ENCODE results near the gene HSPB8.

HSPB8 gene

DNA sequence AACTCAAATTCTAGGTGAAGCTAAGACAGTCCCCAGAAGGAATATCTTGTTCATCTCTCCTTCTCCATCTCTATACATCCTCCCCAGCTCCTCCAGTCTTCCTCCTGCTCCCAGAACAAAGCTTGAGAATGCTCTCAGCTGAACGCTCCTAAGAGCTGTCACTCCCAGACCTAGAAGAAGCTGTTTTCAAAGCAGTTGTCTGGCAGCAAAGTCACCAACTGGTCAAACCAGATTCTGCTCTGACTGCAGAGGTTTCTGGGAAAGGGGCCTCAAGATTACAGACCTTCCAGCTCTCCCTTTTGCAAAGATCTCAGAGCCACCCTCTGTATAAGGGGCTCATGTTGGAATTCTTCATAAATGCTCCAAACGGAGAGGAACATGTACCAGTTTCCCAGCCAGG is 9.6 kb upstream of the HSPB8 start:
- no peak overlapping the region for H3K4me3 ChIP-seq (ENCODE audit: low read depth, low read length)

DNA sequence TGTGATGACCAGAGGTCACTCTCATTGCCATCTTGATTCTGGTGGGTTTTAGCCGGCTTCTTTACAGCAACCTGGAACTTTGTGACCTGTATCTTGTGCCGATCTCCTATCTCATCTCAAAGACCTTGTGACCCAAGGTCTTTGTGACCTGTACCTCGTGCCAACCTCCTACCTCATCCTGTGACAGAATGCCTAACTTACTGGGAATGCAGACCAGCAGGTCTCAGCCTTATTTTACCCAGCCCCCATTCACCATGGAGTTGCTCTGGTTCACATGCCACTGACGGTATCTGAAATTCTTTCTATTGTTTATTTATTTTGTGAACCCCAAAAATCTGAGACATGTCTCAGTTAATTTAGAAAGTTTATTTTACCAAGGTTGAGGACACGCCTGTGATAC is 7.4 kb upstream of the HSPB8 start:
- H3K4me3 ChIP-seq (ENCODE audit: low read depth, low read length) = no peak overlapping the region

DNA sequence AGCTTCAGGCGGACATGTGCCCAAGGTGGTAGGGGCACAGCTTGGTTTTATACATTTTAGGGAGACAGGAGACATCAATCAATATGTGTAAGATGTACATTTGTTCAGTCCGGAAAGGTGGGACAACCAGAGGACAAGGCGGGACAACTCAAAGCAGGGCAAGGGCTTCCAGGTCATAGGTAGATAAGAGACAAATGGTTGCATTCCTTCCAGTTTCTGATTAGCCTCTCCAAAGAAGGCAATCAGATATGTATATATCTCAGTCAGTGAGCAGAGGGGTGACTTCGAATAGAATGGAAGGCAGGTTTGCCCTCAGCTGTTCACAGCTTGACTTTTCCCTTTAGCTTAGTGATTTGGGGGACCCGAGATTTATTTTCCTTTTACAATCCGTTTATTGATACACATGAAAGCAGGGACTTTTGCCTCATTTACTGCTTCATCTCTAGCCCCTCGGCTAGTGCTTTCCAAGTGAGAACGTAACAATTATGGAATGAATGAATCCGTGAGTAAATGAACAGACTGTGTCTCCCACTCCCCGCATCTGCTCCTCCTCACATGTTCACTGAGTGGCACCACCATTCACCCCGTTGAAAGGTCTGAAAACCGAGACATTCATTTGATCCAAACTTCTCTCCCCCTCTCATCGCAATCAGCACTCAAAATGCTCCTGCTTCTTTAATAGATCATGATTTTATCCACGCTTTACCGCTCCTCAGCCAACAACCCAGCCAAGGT is 6.9 kb upstream of the HSPB8 start:
- H3K4me3 ChIP-seq (ENCODE audit: low read depth, low read length) = no peak overlapping the region

DNA sequence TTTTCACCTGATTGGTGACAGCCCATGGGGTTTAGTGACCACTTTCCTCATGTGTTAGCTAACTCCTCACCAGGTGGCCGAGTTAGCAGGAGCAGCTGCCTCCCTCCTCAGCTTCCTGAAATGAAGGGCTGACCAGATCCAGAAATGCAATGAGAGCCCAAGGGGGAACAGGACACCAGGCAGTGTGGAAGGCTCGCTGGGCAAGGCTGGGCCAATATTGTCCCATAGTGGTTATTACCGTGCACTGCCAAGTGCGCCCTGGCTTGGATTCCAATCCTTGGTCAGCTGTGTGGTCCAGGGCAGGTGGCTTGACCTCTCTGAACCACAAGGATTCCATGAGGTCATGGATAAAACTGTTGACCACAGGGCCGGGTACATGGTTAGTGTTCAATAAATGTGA is 3.6 kb upstream of the HSPB8 start:
- H3K4me3 ChIP-seq (ENCODE audit: low read depth, low read length) = no peak overlapping the region

DNA sequence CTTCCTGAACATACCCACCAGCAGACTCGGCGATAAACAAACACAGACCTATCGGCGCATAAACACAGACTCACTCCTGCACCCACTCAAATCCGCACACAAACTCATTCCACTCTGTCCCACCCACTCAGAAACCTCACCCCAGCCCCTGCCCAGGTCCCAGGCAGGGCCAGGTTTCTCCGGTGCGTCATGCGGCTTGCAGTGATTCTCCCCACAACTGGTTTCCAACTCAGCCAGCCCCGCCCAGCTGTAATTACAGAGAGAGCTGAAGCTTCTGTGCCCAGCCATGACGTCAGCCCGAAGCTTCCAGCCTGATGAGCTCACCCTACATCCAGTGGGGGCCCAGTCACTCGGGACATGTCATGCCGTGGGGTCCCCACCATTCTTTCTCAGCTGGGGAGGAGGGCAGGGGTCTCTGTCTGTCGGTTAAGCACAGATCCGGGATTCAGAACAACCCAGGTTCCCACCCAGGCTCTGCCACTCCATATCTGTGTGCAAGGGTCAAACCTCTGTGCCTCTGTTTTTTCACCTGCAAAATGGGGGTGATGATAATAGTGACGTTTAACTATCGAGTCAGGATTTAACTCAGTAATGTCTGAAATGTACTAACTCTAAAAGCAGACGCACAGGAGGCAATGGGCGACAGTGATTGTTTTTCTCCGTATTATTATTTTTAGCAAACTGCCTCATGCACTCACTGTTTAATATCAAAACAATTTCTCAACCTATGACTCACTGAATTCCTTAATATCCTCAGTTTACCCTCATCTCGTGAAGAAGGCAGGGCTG is 2.3 kb upstream of the HSPB8 start:
- H3K4me3 ChIP-seq (ENCODE audit: low read depth, low read length) = no peak overlapping the region

DNA sequence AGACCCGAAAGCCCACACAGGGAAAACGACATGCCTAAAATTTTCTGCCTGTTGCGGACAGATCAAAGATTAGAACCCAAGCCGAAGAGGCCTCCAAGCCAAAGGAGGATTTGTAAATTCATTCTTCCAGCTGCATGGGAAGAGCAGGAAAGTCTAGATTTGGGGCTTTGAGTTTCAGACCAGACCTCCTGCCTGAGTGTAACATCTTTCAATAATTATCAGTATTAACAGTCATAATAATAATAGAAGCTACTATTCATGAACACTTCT is 1.7 kb upstream of the HSPB8 start:
- no peak overlapping the region for H3K4me3 ChIP-seq (ENCODE audit: low read depth, low read length)

DNA sequence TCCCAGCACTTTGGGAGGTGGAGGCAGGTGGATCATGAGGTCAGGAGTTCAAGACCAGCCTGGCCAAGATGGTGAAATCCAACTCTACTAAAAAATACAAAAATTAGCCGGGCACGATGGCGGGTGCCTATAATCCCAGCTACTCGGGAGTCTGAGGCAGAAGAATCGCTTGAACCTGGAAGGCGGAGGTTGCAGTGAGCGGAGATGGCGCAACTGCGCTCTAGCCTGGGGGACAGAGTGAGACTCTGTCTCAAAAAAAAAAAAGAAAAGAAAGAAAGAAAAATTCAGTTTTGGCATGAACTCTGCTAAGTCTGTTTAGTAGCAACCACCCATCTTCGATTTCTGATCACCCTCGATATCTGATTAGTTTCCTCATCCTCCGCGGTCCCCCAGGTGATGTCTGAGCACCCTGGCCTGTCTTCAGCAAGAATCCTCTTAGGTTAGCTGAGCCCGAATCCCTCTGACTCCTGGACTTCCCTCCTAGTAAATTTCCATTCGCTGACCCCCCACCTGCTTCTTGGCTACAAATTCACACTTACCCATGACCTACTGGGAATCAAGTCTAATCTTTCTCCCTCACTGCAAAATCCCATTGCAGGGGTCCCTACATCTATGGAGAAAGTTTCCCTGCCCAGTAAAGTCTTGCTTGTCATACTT is 879 bp upstream of the HSPB8 start:
- H3K4me3 ChIP-seq (ENCODE audit: low read depth, low read length) = no peak overlapping the region

DNA sequence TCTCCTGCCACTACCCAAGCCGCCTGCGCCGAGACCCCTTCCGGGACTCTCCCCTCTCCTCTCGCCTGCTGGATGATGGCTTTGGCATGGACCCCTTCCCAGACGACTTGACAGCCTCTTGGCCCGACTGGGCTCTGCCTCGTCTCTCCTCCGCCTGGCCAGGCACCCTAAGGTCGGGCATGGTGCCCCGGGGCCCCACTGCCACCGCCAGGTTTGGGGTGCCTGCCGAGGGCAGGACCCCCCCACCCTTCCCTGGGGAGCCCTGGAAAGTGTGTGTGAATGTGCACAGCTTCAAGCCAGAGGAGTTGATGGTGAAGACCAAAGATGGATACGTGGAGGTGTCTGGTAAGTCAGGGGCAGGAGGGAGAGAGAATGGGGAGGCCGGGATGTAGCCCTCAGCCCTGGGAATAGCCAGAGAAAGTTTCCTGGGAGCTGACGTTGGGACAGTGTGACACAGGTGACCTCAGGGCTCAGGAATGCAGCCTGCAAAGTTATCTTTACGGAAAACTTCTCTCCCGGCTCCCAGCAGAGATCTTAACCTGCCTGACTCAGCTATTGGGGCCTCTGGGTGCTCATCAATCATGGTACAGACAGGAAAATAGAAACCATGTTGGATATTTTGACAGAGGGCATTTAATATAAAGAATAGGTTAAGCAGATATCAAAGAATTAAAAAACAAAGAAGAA is 747 bp downstream of the HSPB8 start:
- H3K4me3 ChIP-seq (ENCODE audit: low read depth, low read length) = no peak overlapping the region

DNA sequence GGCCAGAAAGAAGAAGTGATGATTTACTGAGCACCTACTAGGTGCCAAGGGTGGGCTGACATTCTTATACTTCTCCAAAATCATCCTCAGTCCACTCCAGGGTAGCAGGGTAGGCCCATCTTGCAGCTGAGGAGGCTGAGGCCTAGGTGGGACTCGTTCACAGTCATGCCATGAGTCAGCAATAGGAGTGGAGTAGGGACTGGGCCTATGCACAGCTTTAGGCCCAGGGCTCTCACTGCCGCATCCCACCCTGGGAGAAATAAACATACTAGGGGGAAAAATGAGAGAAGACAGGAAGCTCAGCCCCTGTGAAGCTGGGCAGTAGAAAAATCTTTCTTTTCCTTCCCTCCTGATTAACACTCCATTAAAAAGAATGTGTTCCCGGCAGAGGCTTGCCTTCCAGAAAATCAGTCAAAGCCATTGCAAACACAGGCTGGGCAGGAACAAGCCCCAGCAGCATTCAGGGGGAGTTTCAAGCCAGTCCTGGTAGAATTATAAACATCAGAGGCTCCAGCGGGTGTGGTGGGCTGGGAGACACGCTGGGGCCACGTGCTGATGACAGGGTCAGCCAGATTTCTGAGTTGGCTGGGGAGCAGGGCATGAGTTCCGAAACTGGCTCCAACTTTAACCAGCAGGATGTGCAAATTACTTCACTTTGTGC is 1.8 kb downstream of the HSPB8 start:
- no peak overlapping the region for H3K4me3 ChIP-seq (ENCODE audit: low read depth, low read length)

DNA sequence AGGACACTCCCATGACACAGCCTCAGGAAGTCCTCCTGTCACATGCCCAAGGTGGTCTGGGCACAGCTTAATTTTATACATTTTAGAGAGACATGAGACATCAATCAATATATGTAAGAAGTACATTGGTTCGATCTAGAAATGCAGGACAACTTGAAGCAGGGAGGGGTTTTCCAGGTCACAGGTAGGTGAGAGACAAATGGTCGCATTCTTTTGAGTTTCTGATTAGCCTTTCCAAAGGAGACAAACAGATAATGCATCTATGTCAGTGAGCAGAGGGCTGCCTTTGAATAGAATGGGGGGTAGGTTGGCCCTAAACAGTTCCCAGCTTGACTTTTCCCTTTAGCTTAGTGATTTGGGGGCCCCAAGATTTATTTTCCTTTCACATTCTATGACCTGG is 2.5 kb downstream of the HSPB8 start:
- no peak overlapping the region for H3K4me3 ChIP-seq (ENCODE audit: low read depth, low read length)

DNA sequence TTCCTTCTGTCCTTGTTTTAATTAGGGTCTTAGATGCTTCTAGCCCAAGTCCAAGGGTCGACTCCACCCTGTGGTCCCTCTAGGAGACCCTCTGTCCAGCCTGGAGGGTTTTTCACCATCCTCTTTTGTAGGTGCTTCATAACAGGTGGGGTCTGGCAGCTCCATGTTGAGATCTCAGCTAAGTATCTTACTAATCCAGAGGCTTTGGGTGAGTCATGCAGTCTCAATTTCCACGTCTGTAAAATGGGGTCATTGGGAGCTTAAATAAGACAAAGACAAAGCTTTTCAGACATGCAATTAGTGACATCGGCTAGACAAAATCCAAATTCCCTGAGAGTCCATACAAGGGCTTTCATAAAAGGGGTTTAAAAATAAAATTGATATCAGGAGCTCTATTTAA is 3.2 kb downstream of the HSPB8 start:
- no peak overlapping the region for H3K4me3 ChIP-seq (ENCODE audit: low read depth, low read length)

DNA sequence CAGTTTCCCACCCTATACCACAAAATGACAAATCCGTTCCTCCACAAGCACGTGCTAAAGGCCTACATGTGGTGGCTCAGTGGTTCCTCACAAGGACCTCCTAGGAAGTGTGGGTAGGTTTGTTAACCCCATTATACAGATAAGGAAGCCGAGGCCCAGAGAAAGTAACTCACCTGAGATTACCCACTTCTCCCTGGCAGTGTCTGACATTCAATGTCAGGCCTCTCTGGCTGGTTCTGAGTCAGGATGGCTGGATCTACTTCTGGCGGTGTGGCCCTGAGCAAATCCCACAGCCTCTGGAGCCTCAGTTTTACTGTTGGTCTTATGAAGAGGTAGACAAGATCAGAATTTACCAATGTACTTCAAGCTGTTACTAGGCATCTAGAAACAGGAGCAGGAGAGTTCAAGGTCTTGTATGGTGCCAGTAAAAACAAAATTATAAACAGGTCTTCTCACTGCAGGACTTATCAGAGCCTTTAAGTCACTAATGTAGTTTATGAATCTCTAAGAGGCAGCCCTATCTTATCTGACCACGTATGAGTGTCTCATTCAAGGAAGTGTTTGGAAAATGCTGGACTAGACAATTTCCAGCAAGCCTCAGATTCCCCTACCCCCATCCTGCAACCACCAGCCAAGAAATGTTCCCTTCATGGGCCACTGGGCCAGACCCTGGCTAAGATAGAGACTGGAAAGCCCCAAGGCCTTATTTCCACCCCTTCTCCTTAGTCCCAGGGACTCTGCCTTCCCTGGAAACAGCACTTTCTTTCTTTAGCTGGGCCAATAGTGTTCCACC is 4.2 kb downstream of the HSPB8 start:
- no peak overlapping the region for H3K4me3 ChIP-seq (ENCODE audit: low read depth, low read length)

DNA sequence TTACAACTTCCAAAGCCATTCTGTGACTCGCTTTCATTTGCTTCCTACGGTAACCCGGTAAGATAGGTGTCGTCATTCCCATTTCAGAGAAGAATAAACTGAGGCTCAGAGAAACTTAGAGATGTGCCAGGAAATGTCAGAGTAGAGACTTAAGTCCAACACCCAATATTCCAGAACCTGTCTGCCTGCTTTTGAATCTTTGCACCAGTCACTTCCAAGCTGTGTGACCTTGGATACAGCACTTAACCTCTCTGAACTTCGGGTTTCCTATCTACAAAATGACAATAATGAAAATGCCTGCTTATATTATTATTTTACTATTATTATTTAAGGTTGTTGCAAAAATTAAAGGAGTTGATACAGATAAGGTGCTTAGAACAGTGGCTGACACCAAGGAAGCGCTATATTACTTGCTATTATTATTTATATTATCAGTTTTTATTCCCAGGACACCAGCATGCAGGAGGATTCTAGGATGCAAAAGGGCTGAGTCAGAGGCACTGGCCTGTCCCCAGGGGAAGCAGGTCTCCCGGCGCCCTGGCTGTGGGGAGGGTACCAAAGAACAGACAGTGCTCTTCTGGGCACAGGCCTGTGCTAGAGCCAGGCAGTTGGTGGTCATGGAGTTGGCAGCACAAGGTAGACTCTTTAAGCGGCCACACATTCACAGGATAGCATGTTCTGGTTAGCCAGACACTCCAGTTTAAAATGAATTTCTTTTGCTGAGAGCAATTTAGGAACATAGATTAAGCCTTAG is 5.4 kb downstream of the HSPB8 start:
- H3K4me3 ChIP-seq (ENCODE audit: low read depth, low read length) = no peak overlapping the region

DNA sequence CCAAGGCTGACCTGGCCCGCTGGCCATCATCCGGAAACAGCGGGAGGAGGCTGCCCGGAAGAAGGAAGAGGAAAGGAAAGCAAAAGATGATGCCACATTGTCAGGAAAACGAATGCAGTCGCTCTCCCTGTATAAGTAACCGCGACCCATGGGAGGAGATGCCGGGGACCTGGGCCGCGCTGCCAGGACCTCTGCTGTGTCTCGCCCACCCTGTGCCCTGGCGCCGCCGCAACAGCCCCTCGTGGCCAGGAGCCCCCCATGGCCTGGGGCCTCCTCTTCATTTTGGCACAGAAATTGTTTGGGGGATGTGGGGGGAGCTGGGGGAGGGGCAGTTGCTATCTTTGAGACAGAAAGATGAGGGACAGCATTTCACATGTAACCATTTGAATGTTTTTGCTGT is 16.5 kb downstream of the HSPB8 start:
- no peak overlapping the region for H3K4me3 ChIP-seq (ENCODE audit: low read depth, low read length)

DNA sequence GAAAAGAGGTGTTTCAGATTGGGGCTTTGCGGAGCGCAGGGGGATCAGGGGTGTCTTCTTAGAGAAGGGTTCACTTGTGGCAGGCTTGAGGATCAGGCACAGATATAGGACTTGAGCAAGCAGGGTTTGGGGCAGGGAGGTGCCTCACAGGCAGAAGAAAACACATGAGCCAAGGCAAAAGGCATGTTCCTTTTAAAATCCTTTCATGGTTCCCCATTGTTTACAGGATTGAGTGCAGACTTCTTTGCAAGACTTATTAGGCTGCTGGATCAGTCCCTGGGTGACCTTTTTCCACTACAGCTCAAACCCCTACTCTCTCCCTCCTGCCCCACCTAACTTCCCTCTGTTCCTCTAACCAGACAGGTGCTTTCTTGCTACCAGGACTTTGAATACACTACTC is 19.7 kb downstream of the HSPB8 start:
- H3K4me3 ChIP-seq (ENCODE audit: low read depth, low read length) = no peak overlapping the region

DNA sequence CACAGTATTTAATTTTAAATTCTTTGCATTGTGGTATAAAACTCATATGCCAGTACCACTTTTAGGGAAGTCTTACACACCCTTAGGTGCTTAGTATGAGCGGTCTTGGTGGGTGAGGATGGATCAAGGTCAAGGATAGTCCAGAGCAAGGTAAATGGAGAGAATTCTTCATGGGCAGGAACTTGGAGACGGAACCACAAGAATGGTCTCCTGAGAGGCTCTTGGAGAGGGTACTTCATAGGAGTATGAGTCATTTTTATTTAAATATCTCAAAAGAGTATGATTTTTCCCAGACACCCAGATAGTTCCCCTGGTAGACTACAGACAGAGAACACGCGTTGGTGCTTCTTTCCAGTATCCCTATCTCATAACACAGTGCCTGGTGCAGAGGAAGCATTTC is 21.9 kb downstream of the HSPB8 start:
- H3K4me3 ChIP-seq (ENCODE audit: low read depth, low read length) = no peak overlapping the region

DNA sequence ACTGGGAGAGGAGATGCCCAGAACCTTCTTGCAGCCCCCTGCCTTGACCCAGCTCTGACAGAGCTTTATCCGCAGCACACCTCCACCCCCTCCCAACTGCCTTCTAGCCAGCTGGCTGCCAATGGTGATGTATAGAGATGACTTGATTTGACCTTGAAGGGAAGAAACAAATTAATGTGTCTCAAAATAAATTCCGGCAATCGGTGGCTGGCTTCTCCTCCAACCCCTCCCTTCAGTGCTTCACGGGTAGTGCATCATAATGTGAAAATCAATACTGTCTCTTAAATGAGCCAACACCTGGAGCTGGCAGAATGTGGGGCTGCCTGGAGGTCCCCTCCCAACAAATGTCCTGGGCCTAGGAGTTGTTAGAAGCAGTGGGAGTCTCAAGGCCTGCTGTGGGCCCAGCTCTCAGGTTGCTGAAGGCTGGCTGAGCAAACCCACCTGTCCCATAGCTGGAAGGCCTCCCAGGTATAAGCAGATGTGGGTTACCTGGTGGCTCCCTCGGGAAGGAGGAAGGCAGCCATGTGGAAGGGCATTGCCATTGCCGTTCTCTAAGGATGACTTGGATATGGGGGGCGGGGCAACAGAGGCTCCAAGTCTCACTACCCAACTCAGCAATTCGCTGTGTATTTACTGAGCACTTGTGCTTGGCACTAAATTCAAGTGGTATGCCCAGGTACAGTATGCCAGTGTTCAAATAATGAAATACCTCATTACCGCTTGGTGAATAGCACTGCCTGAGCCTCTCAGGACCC is 23.2 kb downstream of the HSPB8 start:
- H3K4me3 ChIP-seq (ENCODE audit: low read depth, low read length) = no peak overlapping the region

DNA sequence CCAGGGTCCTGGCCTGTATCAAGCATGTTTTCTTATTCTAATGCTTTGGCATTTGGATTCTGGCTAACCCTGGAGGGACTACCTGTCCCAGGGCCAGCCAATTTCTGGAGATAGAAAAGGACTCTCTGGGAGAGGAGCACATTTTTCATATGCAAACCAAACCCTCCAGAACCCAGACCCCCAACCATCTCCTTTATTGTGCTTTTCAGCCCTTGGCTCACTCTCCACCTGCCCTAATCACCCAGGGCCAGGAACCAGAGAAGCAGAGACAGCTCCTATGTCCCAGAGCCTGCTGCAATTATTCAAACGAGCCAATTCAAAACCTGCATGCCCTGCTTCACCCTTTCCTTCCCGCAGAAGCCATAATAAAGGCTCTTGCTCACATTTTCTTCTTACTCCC is 23.8 kb downstream of the HSPB8 start:
- H3K4me3 ChIP-seq (ENCODE audit: low read depth, low read length) = no peak overlapping the region

DNA sequence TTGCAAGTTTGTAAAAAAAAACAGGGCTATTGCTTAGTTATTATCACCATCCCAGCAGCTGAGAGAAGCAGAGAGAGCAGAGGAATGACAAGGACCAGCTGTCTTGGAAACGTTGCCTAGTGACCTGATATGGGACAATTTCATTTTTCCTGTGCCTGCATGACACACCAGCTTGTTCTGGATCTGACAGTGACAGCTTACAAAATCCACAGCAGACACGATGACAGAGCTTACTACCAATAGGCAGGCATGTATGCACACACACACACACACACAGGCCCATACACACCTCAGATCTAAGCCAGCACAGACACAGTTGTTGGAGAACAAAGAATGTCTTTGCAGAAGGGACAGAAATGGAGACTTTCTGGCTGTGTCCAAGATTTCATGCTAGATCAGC is 25.4 kb downstream of the HSPB8 start:
- H3K4me3 ChIP-seq (ENCODE audit: low read depth, low read length) = no peak overlapping the region

All from iPS-11a (cell line).